Right lobe of liver (tissue), 4 donors: ENCODE results near the gene GLP2R.

ENCODE experiments used
- POLR2A ChIP-seq: fragments of 450-650 bp; IDR thresholded peaks from one replicate; pipeline ENCODE4 v1.6.1; 2017; ENCODE audit warnings: antibody characterized with exemption, mild to moderate bottlenecking
- TF ChIP-seq, protein P1 (sequence below), 4 donors: fragments of 200-600 bp in 3 of 4; fragments of 450-650 bp in 1 of 4; IDR thresholded peaks; one replicate each; pipeline versions ENCODE4 v1.5.1 to v1.8.0; 2016 to 2022; ENCODE audit warnings: antibody characterized with exemption in 4 of 4, mild to moderate bottlenecking in 2 of 4
- donor health status: DM: no; HTN: no; CAD: no.
- donor health status: DM: no; HTN: no; CAD: no.
- donor health status: DM: no; HTN: yes; CAD: no.

DNA sequence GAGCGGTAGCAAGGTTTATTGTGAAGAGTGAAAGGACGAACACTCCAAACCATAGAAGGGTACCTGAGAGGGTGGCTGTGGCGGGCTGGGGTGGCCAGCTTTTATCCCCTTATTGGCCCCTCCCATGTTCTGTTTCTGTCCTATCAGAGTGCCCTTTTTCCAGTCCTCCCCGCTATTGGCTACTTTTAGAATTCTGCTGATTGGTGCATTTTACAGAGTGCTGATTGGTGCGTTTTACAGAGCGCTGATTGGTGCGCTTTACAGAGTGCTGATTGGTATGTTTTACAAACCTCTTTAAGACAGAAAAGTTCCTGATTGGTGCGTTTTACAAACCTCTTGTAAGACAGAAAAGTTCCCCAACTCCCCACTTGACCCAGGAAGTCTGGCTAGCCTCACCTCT lies 16.3 kb upstream of the GLP2R start:
- TF ChIP-seq, protein P1, sequence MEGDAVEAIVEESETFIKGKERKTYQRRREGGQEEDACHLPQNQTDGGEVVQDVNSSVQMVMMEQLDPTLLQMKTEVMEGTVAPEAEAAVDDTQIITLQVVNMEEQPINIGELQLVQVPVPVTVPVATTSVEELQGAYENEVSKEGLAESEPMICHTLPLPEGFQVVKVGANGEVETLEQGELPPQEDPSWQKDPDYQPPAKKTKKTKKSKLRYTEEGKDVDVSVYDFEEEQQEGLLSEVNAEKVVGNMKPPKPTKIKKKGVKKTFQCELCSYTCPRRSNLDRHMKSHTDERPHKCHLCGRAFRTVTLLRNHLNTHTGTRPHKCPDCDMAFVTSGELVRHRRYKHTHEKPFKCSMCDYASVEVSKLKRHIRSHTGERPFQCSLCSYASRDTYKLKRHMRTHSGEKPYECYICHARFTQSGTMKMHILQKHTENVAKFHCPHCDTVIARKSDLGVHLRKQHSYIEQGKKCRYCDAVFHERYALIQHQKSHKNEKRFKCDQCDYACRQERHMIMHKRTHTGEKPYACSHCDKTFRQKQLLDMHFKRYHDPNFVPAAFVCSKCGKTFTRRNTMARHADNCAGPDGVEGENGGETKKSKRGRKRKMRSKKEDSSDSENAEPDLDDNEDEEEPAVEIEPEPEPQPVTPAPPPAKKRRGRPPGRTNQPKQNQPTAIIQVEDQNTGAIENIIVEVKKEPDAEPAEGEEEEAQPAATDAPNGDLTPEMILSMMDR (IDR thresholded peaks at IDR 0.05) = no peak
- TF ChIP-seq POLR2A = no peak
